Measurements from ENCODE around the gene NMT2.

The NMT2 gene

DNA sequence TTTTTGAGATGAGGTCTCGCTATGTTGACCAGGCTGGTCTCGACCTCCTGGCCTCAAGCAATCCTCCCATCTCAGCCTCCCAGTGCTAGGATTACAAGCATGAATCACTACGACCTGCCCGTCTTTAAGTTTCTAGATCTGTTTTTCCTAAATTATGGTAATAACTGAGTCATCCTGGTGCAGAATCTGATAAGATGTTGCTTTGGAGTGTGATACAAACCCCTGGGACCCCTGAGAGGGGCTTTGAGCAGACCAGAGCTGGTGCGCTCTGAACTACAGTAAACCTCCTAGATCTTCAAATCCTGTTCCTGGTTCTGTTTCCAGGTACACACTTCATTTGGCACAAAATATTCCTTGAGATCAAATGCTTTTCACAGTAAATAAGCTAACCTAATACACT, 37.2 kb downstream of the NMT2 start:
- no peaks in the 10 kb centered on the region for H3K27me3 ChIP-seq (replicated peaks)
- in situ Hi-C loops (cut with HindIII; ENCODE audit: low pct_ligation_motif_present, low sequenced_read_pairs), result no loop called here
- no peak for DNase-seq
- TF ChIP-seq CTCF (IDR thresholded peaks at IDR 0.05; ENCODE audit: low read depth, low read length, missing control alignments), result no peak
- H3K27ac ChIP-seq, result no peak overlapping the region
- peaks cover 53% of the 10 kb centered on the region for H3K36me3 ChIP-seq (replicated peaks)
- H3K4me3 ChIP-seq (ENCODE audit: low read depth, low read length), result no peak overlapping the region

DNA sequence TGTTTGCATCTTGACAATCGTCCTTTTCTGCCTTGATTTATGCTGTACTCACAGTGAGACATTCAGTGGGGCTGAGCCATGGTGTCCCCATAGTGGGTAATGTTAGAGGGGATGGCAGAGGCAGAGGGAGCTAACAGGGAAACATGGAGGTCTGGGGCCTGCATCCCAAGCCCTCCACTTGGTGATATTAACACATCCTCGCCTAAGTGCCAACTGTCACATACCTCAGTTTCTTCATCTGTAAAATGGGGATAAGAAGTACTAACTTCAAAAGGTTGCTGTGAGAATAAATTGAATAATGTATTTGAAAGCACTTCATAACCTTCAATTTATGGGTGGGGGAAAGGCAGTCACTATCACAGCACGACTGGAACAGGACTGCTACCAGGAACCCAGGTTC, 43.6 kb downstream of the NMT2 start:
- in situ Hi-C loops (cut with HindIII; ENCODE audit: low pct_ligation_motif_present, low sequenced_read_pairs), result no loop called here
- H3K36me3 ChIP-seq (replicated peaks), result peaks cover 42% of the 10 kb centered on the region

GRCh38 chr10:15124190-15124589, 44.3 kb downstream of the NMT2 start:
- Histone ChIP-seq H3K4me3 (ENCODE audit: low read depth, low read length) (no peak overlapping the region), H3K36me3 (replicated peaks) (peaks cover 42% of the 10 kb centered on the region), H3K27me3 (replicated peaks) (no peaks in the 10 kb centered on the region), H3K27ac (peak overlapping the region; percentile 90)
- in situ Hi-C loops (cut with HindIII; ENCODE audit: low pct_ligation_motif_present, low sequenced_read_pairs), result no loop called here
- TF ChIP-seq CTCF (IDR thresholded peaks at IDR 0.05; ENCODE audit: low read depth, low read length, missing control alignments), result no peak
- DNase-seq, result no peak

More for the DNA sequence above, 43.6 kb downstream of the NMT2 start:
- Histone ChIP-seq H3K4me3 (ENCODE audit: low read depth, low read length) (no peak overlapping the region), H3K27ac (no peak overlapping the region), H3K27me3 (replicated peaks) (no peaks in the 10 kb centered on the region)
- no peak for DNase-seq
- no peak for TF ChIP-seq CTCF (IDR thresholded peaks at IDR 0.05; ENCODE audit: low read depth, low read length, missing control alignments)

GRCh38 chr10:15123749-15124184, 44.7 kb downstream of the NMT2 start:
- no peaks in the 10 kb centered on the region for H3K27me3 ChIP-seq (replicated peaks)
- TF ChIP-seq CTCF (IDR thresholded peaks at IDR 0.05; ENCODE audit: low read depth, low read length, missing control alignments), result no peak
- H3K27ac ChIP-seq, result peak overlapping the region; percentile 90
- no peak overlapping the region for H3K4me3 ChIP-seq (ENCODE audit: low read depth, low read length)
- peaks cover 46% of the 10 kb centered on the region for H3K36me3 ChIP-seq (replicated peaks)
- in situ Hi-C loops (cut with HindIII; ENCODE audit: low pct_ligation_motif_present, low sequenced_read_pairs), result no loop called here
- DNase-seq, result peak; percentile 74

GRCh38 chr10:15122477-15123030, 45.9 kb downstream of the NMT2 start:
- H3K27me3 ChIP-seq (replicated peaks), result no peaks in the 10 kb centered on the region
- H3K36me3 ChIP-seq (replicated peaks), result peaks cover 40% of the 10 kb centered on the region
- in situ Hi-C loops (cut with HindIII; ENCODE audit: low pct_ligation_motif_present, low sequenced_read_pairs), result no loop called here
- no peak for DNase-seq
- peak overlapping the region; percentile 90 for H3K27ac ChIP-seq
- TF ChIP-seq CTCF (IDR thresholded peaks at IDR 0.05; ENCODE audit: low read depth, low read length, missing control alignments), result no peak
- H3K4me3 ChIP-seq (ENCODE audit: low read depth, low read length), result no peak overlapping the region

DNA sequence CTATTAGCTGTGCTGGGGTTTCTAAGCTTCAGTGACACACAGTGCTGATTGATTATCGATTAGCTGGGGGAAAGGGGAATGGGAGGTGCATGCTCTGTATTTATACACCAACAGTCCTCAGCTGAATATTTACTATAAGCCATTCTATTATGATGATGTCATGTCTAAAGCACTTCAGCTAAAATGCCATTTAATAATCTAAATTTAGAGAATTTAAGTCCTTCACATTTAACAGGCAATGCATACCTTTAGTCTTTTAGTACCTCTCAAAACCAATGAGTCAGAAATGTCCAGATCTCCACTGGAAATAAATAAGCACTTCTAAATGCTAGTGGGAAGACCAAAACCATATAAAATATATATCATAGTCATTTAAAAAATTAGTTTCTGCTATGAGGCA, 46.8 kb downstream of the NMT2 start:
- Histone ChIP-seq H3K27ac (peak overlapping the region; percentile 90), H3K27me3 (replicated peaks) (no peaks in the 10 kb centered on the region), H3K4me3 (ENCODE audit: low read depth, low read length) (no peak overlapping the region), H3K36me3 (replicated peaks) (peaks cover 42% of the 10 kb centered on the region)
- DNase-seq, result no peak
- no peak for TF ChIP-seq CTCF (IDR thresholded peaks at IDR 0.05; ENCODE audit: low read depth, low read length, missing control alignments)
- in situ Hi-C loops (cut with HindIII; ENCODE audit: low pct_ligation_motif_present, low sequenced_read_pairs), result no loop called here

All from brain microvascular endothelial cell (primary cell).